HK-2 (cell line): Measurements from ENCODE around the gene CAPN5.

ENCODE experiments used
- DNase-seq: peaks from one replicate; pipeline ENCODE4 v3.0.0-alpha.2; 2018; ENCODE audit not compliant: unreplicated experiment

CAPN5 gene

GRCh38 chr11:77171885-77172665 lies 105.3 kb downstream of the CAPN5 start:
- no peak for DNase-seq

DNA sequence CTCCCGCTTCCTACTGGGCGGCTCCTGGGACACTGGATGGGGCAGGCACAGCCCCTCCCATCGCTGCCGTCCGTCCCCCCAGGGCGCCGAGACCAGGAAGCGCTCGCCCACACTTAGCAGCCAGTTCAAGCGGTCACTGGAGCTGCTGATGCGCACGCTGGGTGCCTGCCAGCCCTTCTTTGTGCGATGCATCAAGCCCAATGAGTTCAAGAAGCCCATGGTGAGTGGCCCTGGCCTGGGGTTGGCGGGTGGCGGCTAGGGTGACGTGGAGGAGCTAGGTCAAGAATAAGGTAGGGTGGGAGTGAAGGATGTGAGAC lies 105.9 kb downstream of the CAPN5 start:
- no peak for DNase-seq

DNA sequence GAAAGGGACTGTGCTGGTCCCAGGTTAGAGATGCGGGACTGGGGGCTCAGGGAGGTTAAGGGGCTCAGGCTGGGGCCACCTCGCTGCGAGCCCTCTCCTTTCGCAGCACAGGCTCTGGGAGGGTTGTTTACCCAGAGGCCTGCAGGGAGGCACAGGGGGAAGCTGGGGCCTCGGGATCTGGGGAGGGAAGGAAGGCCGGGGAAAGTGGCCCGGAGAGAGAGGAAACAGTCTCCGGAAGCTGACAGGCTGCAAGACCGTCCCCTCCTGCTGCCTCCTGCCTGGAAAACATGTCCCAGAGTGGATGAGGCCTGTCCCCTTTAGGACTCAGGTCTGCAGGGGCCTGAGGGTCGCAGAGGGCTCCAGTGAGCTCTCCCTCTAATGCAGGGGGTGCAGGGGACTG lies 106.7 kb downstream of the CAPN5 start:
- no peak for DNase-seq

DNA sequence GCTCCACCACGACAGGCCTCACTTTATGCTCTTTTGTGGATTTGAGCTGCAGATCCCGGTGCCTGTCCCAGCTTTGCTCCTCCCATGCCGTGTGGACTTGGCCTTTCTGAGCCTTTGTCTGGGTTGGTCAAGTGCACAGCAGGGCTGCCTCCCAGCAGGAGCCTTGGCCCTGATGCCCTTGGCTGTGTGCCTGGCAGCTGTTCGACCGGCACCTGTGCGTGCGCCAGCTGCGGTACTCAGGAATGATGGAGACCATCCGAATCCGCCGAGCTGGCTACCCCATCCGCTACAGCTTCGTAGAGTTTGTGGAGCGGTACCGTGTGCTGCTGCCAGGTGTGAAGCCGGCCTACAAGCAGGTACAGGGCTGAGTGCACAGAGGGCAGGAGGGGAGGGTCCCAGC lies 107.8 kb downstream of the CAPN5 start:
- DNase-seq = no peak

DNA sequence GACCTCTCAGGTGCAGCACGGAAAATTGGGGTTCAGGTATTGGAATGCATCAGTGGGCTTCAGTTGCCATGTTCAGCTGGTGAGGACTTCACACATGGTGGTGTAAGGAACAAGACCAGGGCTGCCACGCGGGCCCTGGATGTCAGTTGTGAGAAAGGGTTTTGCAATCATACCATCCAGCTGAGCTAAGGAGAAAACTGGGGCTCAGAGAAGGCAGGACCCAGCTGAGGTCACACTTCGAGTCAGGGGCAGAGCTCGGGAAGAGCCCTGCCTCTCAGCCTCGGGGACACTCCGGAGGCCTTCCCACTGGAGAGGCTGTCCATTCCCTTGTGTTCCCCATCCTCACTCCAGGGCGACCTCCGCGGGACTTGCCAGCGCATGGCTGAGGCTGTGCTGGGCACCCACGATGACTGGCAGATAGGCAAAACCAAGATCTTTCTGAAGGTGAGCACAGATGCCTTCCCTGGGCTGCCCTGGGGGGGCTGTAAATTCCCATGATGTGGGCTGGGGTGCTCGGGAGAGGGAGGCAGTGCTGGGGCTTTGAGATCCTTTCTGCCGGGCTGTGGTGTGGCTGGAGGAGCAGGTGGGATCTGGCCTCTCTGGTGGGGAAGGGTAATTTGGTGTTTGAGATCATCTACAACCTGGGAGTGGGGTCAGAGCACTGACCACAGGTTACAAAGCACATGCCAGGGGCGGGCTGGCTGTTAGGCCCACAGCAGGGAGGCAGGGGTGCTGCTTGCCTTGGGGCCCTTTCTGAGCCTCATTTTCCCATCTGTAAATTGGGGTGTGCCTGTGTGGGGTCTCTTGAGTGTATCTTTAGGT lies 108.5 kb downstream of the CAPN5 start:
- DNase-seq = no peak
